AG09319 (cell line): ENCODE data around the gene TPK1.

Source experiments
- DNase-seq: peaks from one replicate; pipeline ENCODE4 v3.0.0-alpha.2; 2010; ENCODE audit warnings: low read depth; ENCODE audit errors: extremely low read depth
- TF ChIP-seq, protein P1 (sequence below): IDR thresholded peaks from 2 replicates; pipeline ENCODE4 v1.5.1; 2011; ENCODE audit warnings: low read depth, mild to moderate bottlenecking, inconsistent platforms, low read length, moderate library complexity

Gene TPK1

DNA sequence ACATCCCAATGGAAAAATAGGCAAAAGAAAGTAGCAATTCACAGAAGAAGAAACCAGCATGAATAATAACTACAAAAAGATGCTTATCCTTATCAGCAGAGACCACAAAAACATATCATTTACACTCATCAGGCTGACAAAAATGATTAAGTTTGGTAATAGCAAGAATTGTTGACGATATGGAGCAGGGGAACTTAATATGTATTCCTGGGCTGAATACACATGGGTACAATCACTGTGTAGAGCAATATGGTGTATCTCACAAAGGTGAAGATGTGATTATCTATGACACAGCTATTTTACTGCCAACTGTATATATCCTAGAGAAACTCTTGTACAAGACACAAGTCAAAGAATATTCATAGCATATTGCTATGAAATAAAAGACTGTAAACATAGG is 290.5 kb downstream of the TPK1 start:
- TF ChIP-seq, protein P1, sequence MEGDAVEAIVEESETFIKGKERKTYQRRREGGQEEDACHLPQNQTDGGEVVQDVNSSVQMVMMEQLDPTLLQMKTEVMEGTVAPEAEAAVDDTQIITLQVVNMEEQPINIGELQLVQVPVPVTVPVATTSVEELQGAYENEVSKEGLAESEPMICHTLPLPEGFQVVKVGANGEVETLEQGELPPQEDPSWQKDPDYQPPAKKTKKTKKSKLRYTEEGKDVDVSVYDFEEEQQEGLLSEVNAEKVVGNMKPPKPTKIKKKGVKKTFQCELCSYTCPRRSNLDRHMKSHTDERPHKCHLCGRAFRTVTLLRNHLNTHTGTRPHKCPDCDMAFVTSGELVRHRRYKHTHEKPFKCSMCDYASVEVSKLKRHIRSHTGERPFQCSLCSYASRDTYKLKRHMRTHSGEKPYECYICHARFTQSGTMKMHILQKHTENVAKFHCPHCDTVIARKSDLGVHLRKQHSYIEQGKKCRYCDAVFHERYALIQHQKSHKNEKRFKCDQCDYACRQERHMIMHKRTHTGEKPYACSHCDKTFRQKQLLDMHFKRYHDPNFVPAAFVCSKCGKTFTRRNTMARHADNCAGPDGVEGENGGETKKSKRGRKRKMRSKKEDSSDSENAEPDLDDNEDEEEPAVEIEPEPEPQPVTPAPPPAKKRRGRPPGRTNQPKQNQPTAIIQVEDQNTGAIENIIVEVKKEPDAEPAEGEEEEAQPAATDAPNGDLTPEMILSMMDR: no peak
- DNase-seq: no peak

DNA sequence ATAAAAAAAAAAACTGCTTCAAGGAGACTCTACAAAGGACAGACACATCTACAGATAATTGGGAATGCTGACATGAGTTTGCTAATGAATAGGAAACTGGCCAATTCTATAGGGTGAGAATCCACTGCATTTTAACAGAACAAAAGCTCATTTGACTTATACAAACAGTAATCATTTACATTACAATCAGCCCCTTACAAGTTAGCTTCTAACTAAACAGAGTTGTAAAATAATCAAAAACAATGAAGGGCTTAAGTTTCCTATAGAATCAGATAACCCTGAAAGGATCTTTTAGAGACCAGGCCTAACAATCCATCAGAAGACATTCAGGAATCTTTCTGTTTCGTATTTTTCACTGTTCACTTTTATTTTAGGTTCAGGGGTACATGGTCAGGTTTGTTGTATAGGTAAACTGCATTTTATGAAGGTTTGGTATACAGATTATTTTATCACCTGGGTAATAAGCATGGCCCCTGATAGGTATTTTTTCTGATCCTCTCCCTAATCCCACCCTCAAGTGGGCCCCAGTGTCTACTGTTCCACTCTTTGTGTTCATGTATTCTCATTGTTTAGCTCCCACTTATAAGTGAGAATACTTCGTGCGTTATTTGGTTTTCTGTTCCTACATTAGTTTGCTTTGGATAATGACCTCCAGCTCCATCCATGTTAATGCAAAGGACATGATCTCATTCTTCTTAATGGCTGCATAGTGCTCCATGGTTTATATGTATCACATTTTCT is 301.0 kb downstream of the TPK1 start:
- TF ChIP-seq, protein P1: no peak

DNA sequence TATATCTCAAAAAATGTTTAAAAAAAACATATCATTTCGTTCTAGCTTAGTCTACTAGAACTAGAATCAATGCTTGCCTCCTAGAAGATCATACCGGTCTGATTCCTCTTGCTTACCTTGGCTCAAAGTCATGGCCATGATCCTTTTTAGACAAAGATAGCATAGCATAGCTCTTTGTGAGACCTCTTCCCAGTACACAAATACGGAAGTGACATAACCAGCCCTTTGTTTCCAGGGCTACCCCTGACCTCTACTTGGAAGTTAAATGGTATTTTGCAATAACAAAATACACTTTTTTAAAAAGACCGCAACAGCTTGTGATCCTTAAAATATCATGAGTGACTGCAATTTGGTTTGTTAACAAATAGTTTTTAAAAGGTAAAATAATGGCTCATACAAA is 301.7 kb downstream of the TPK1 start:
- TF ChIP-seq, protein P1: no peak
- no peak for DNase-seq

More for the DNA sequence above, 301.0 kb downstream of the TPK1 start:
- DNase-seq: no peak

DNA sequence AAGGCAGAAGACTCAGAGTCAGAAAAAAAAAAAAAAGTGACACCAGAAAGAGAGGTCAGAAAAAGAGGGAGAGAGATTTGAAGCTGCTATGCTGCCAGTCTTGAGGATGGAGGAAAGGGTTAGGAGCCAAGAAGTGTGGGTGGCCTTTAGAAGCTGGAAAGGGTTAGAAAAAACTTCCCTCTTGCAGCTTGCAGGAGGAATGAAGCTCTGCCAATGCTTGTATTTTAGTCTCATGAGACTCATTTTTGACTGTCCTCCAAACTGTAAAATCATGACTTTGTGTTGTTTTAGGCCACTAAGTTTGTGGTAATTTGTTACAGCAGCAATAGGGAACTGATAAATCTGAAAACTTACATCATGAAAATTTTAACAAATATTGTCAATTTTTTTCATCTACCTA is 304.7 kb downstream of the TPK1 start:
- TF ChIP-seq, protein P1: no peak
- DNase-seq: no peak

DNA sequence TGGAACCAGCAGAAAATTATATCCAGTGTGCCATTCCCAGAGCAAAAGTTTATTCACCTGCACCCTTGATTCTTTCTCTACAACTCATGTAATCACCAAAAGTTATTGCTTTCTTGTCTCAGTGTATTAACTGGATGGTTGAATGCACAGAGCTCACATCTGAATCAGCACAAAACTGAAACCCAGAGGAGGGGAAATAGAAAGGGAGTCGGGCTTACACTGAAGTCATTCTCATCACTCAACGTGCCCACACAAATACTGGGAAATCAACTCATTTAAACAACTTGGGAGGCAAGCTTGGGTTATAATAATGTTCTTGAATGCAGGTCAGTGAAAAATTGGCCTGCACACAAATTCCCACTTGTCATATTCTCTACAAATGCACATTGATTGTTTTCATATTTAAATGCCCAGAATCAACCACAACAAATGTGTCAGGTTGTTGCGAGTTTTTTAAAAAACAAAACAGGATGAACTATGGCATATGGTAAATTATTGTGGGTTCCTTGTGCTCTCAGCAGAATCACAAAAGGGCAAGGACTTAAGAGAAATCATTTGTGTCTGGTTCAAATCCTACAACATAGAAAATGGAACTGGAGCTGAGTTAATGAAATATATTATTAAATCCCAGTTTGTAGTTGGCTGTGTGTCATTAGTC is 306.5 kb downstream of the TPK1 start:
- TF ChIP-seq, protein P1: no peak

DNA sequence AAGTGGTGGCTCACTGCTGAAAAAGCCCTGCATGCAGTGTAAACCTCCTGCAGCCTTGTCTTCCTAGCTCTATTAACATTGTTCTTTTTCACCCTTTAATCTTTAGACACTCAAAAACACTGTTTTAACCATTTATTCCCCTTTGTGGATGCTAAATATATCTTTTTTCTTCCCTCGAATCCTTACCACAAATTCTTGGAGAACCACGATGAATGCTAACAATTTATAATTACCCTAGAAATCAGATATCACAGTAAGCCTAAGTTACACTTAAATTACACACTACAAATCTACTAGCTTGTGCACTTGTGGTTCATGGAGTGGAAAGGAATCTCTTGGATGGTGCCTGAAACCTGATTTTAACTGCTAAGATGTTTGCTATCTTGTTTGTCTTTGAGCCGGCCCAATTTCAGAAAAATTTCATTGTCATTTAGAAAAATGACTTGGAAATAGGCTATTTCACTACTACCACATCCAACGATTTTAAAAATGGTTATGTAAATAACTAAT is 307.3 kb downstream of the TPK1 start:
- TF ChIP-seq, protein P1: no peak
- no peak for DNase-seq

More for the DNA sequence above, 306.5 kb downstream of the TPK1 start:
- DNase-seq: no peak

DNA sequence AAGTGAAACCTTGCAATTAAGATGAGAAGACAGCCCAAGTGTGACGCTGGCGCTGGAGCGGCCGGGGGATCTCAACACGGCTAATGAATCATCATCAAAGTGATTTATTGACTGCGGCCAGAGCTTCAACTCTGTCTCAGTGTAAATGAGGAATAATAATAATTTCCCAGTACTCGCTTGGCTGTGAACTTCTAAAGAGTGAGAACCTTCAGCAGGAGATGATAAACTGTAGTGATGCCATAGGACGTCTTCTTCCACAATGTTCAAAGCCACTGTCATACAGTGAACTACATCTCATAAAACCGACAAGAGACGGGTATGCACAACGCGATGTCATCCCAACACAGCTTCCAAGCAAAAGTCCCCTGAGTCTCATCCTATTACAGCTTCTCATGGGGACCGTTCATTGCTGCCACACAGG is 308.8 kb downstream of the TPK1 start:
- TF ChIP-seq, protein P1: no peak
- no peak for DNase-seq
